Astrocyte (in vitro differentiated cells and primary cell): ENCODE measurements around the gene SDR42E2. TPM values are rescaled to one million over a fixed set of nuclear protein-coding genes. Genes with fewer than 3 reads are reported as not detected.
"Not testable (repeated sequence)": the region's sequence is repeated elsewhere in the genome, so short reads cannot be mapped to it uniquely, and the experiment has no call there.

Source experiments
- DNase-seq: peaks from one replicate; pipeline ENCODE4 v3.0.0-alpha.2; 2010; ENCODE audit warnings: low read depth
- FAIRE-seq: peaks from 2 replicates; lab custom pipeline; 2011; peaks lifted over from hg19 to GRCh38; lab: Jason Lieb, UNC
- H2AFZ ChIP-seq: 2 replicates; pipeline ENCODE4 v1.6.0; 2012; ENCODE audit warnings: low read depth, low read length, inconsistent platforms
- H3K27ac ChIP-seq: 2 replicates; pipeline ENCODE4 v1.5.1; 2011; ENCODE audit warnings: low read depth, low read length, inconsistent platforms
- H3K27me3 ChIP-seq: 2 replicates; pipeline ENCODE4 v1.6.0; 2011; ENCODE audit warnings: low read length, inconsistent platforms; ENCODE audit not compliant: insufficient read depth
- H3K36me3 ChIP-seq: 2 replicates; pipeline ENCODE4 v1.5.1; 2011; ENCODE audit warnings: low read length, inconsistent platforms; ENCODE audit not compliant: insufficient read depth
- H3K4me1 ChIP-seq: 2 replicates; pipeline ENCODE4 v1.5.1; 2011; ENCODE audit warnings: low read length, inconsistent platforms; ENCODE audit not compliant: insufficient read depth
- H3K4me2 ChIP-seq: 2 replicates; pipeline ENCODE4 v1.6.0; 2012; ENCODE audit warnings: low read length, inconsistent platforms
- H3K4me3 ChIP-seq: 2 replicates; pipeline ENCODE4 v1.5.1; 2011; ENCODE audit warnings: low read depth, mild to moderate bottlenecking, low read length, inconsistent platforms; ENCODE audit not compliant: insufficient read depth
- H3K79me2 ChIP-seq: 2 replicates; pipeline ENCODE4 v1.6.0; 2012; ENCODE audit warnings: mild to moderate bottlenecking, low read length, inconsistent platforms; ENCODE audit not compliant: insufficient read depth
- H3K9ac ChIP-seq: 2 replicates; pipeline ENCODE4 v1.6.0; 2012; ENCODE audit warnings: mild to moderate bottlenecking, low read length, inconsistent platforms
- H3K9me3 ChIP-seq: 2 replicates; pipeline ENCODE4 v1.5.1; 2012; ENCODE audit warnings: low read depth, mild to moderate bottlenecking, low read length, inconsistent platforms; ENCODE audit not compliant: insufficient read depth
- H4K20me1 ChIP-seq: 2 replicates; pipeline ENCODE4 v1.6.0; 2012; ENCODE audit warnings: low read length, inconsistent platforms; ENCODE audit not compliant: insufficient read depth
- H3K27ac Mint-ChIP-seq: one replicate; pipeline ENCODE4 v1.8.0; 2021; ENCODE audit warnings: mild to moderate bottlenecking, mixed read lengths; ENCODE audit not compliant: unreplicated experiment
- H3K27me3 Mint-ChIP-seq: one replicate; pipeline ENCODE4 v1.8.0; 2021; ENCODE audit warnings: low read depth, mixed read lengths; ENCODE audit not compliant: unreplicated experiment
- H3K36me3 Mint-ChIP-seq: one replicate; pipeline ENCODE4 v1.8.0; 2021; ENCODE audit warnings: low read depth, mixed read lengths; ENCODE audit not compliant: unreplicated experiment
- H3K4me1 Mint-ChIP-seq: one replicate; pipeline ENCODE4 v1.8.0; 2021; ENCODE audit warnings: low read depth, mixed read lengths; ENCODE audit not compliant: unreplicated experiment
- H3K4me3 Mint-ChIP-seq: one replicate; pipeline ENCODE4 v1.8.0; 2021; ENCODE audit warnings: mild to moderate bottlenecking, moderate library complexity, mixed read lengths; ENCODE audit not compliant: unreplicated experiment
- H3K9me3 Mint-ChIP-seq: one replicate; pipeline ENCODE4 v1.8.0; 2021; ENCODE audit warnings: mild to moderate bottlenecking, mixed read lengths; ENCODE audit not compliant: unreplicated experiment
- CTCF ChIP-seq: IDR thresholded peaks from 2 replicates; pipeline ENCODE4 v1.5.1; 2011; ENCODE audit warnings: low read depth, mild to moderate bottlenecking, inconsistent platforms, low read length, moderate library complexity; ENCODE audit not compliant: insufficient read depth
- EZH2 ChIP-seq: IDR thresholded peaks from 2 replicates; pipeline ENCODE4 v1.6.1; 2012; ENCODE audit warnings: mild to moderate bottlenecking, low read length, inconsistent platforms; ENCODE audit not compliant: insufficient read depth
- total RNA-seq: library from RNA; stranded (reverse); gene quantifications from 2 replicates; pipeline ENCODE4 v1.2.1, GENCODE V29; 2021

The SDR42E2 gene
- total RNA-seq, 1 donor from 2014 or later = not detected

DNA sequence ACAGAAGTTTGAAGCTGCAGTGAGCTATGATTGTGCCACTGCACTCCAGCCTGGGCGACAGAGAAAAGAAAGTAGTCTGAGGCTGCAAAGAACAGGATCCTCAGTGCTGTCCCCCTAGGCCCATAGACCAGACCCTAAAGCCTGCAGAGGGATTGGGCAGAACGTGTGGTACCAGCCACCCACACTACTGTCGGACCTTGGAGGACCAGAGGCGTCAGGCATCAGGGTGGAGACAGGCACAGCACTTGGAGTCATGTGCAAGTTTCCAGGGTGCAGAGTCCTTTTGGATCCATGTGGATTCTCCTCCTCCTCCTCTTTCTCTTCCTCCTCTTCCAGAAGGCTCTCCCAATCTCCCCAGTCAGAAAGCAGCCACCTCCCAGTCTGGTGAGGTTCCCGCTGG, 2.2 kb downstream of the SDR42E2 start:
- H3K27me3 Mint-ChIP-seq = peaks cover 52% of the 10 kb centered on the region
- Histone ChIP-seq H3K4me2 (no peak overlapping the region), H3K27ac (no peak overlapping the region), H3K9me3 (peaks cover 2% of the 10 kb centered on the region), H4K20me1 (no peaks in the 10 kb centered on the region), H3K36me3 (no peaks in the 10 kb centered on the region), H3K27me3 (peaks cover 19% of the 10 kb centered on the region), H3K9ac (no peak overlapping the region), H2AFZ (no peak overlapping the region), H3K4me3 (no peak overlapping the region), H3K4me1 (no peaks in the 10 kb centered on the region), H3K79me2 (no peaks in the 10 kb centered on the region)
- H3K27ac Mint-ChIP-seq = no peak overlapping the region
- no peaks in the 10 kb centered on the region for H3K36me3 Mint-ChIP-seq
- FAIRE-seq (no peak), DNase-seq (no peak)
- no peaks in the 10 kb centered on the region for H3K4me1 Mint-ChIP-seq
- no peak overlapping the region for H3K4me3 Mint-ChIP-seq
- peaks cover 11% of the 10 kb centered on the region for H3K9me3 Mint-ChIP-seq
- TF ChIP-seq CTCF (no peak), EZH2 (no peak)

DNA sequence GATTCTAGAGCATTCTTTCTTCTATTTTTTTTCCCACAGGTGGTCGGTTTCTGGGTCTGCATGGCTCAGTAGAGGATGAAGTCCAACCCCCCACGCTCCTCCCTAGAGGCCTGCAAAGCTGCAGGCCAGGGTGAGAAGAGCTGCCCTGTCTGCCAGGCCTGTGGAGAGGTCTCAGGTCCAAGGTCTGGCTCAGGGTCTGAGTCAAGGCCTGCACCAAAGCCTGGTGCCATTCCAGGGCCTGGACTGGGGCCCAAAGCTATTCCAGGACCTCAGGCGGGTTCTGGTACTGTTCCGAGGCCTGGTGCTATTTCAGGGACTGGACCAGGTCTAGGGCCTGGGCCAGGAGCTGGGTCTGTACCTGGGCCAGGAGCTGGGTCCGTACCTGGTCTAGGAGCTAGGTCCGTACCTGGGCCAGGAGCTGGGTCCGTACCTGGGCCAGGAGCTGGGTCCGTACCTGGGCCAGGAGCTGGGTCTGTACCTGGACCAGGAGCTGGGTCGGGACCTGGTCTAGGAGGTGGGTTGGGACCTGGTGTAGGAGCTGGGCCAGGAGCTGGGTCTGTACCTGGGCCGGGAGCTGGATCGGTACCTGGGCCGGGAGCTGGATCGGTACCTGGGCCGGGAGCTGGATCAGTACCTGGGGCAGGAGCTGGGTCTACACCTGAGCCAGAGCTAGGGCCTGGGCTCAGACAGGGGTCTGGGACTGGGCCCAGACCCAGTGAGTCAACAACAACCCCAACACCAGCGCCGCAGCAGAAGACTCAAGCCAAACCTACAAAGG, 3.4 kb downstream of the SDR42E2 start:
- FAIRE-seq (no peak), DNase-seq (no peak)
- peaks cover 41% of the 10 kb centered on the region for H3K27me3 Mint-ChIP-seq
- no peak overlapping the region for H3K27ac ChIP-seq
- no peaks in the 10 kb centered on the region for H3K79me2 ChIP-seq
- H3K36me3 Mint-ChIP-seq = no peaks in the 10 kb centered on the region
- no peak overlapping the region for H3K4me3 ChIP-seq
- no peak overlapping the region for H3K4me2 ChIP-seq
- peaks cover 11% of the 10 kb centered on the region for H3K9me3 Mint-ChIP-seq
- H3K4me3 Mint-ChIP-seq = no peak overlapping the region
- H2AFZ ChIP-seq = no peak overlapping the region
- no peaks in the 10 kb centered on the region for H3K36me3 ChIP-seq
- H4K20me1 ChIP-seq = no peaks in the 10 kb centered on the region
- no peak overlapping the region for H3K9ac ChIP-seq
- TF ChIP-seq CTCF (no peak), EZH2 (no peak)
- H3K9me3 ChIP-seq = peaks cover 2% of the 10 kb centered on the region
- no peak overlapping the region for H3K27ac Mint-ChIP-seq
- H3K4me1 ChIP-seq = no peaks in the 10 kb centered on the region
- H3K4me1 Mint-ChIP-seq = no peaks in the 10 kb centered on the region
- H3K27me3 ChIP-seq = peaks cover 13% of the 10 kb centered on the region

DNA sequence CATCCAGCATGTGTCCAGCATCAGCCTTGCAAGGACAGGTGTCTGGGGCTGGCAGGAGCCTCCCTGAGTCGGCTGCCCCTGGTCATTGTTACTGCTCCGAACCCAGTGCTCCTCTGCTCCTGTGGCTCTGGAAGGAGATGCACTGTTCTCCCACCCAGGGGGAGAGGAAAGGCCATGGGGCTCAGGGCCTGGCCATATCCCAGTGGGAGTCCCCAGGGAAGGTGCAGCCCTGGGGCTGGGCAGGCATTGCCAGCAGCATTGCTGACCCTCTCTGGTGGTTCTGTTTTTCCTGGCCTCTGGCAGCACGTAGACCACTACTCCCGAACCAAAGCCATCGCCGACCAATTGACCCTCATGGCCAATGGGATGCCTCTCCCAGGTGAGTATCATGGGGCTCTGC, 9.6 kb downstream of the SDR42E2 start:
- Histone ChIP-seq H3K36me3 (no peaks in the 10 kb centered on the region), H3K27me3 (no peaks in the 10 kb centered on the region), H2AFZ (no peak overlapping the region), H3K4me3 (no peak overlapping the region), H3K4me2 (no peak overlapping the region), H3K79me2 (no peaks in the 10 kb centered on the region), H3K9ac (no peak overlapping the region), H3K9me3 (no peaks in the 10 kb centered on the region), H4K20me1 (no peaks in the 10 kb centered on the region), H3K4me1 (no peaks in the 10 kb centered on the region), H3K27ac (no peak overlapping the region)
- Mint-ChIP-seq H3K9me3 (no peaks in the 10 kb centered on the region), H3K27ac (no peak overlapping the region), H3K4me1 (no peaks in the 10 kb centered on the region), H3K4me3 (no peak overlapping the region), H3K27me3 (peaks cover 6% of the 10 kb centered on the region), H3K36me3 (no peaks in the 10 kb centered on the region)
- no peak for TF ChIP-seq EZH2
- no peak for TF ChIP-seq CTCF
- DNase-seq (no peak), FAIRE-seq (no peak)

DNA sequence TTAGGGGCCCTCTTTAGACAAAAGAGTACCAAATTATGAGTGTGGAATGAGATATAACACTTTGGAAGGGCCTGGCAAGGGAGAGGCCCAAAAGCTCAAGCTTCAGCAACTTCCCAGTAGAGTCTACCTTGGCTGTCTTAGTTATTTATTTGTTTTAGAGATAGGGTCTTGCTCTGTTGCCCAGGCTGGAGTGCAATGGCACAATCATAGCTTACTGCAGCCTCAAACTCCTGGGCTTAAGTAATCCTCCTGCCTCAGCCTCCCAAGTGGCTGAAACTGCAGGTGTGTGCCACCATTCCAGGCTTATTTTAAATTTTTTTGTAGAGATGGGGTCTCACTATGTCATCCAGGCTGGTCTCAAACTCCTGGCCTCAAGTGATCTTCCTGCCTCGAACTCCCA, 10.3 kb downstream of the SDR42E2 start:
- H3K36me3 Mint-ChIP-seq, H2AFZ ChIP-seq, H3K4me3 Mint-ChIP-seq, H3K27ac ChIP-seq, H3K4me1 Mint-ChIP-seq, FAIRE-seq, H3K4me1 ChIP-seq, H3K27ac Mint-ChIP-seq, H3K4me2 ChIP-seq, H3K36me3 ChIP-seq, H3K9ac ChIP-seq, H3K9me3 Mint-ChIP-seq, H4K20me1 ChIP-seq, H3K27me3 Mint-ChIP-seq, H3K79me2 ChIP-seq, DNase-seq, H3K4me3 ChIP-seq, H3K9me3 ChIP-seq, H3K27me3 ChIP-seq: not testable (repeated sequence)
